K562 (cell line): ENCODE data around the gene MDH1B.

Experiments
- CTCF ChIP-seq, 3 experiments: IDR thresholded peaks in 2 of 3; conservative IDR thresholded peaks in 1 of 3; 2 replicates each; pipeline ENCODE4 v1.5.1; 2011 to 2012; ENCODE audit warnings: low read length in 3 of 3, mild to moderate bottlenecking in 3 of 3, control low read depth in 2 of 3, improper control_type of control experiment in 1 of 3, inconsistent platforms in 1 of 3, low read depth in 1 of 3, mixed read lengths in 1 of 3, moderate library complexity in 1 of 3; ENCODE audit not compliant: insufficient read depth in 2 of 3
- GABPA ChIP-seq: fragments of 200-800 bp; sonication (Bioruptor generic); conservative IDR thresholded peaks from 2 replicates; pipeline ENCODE4 v1.6.1; 2016; ENCODE audit warnings: low read depth, missing genetic modification characterization, missing compliant biosample characterization
- HDGF ChIP-seq: fragments of 450-650 bp; IDR thresholded peaks from 2 replicates; pipeline ENCODE4 v1.6.1; 2016
- NFIC ChIP-seq: fragments of 450-650 bp; IDR thresholded peaks from 2 replicates; pipeline ENCODE4 v1.6.1; 2017; ENCODE audit warnings: mild to moderate bottlenecking, inconsistent platforms
- PKNOX1 ChIP-seq: fragments of 450-650 bp; IDR thresholded peaks from 2 replicates; pipeline ENCODE4 v1.6.1; 2016
- POLR2A ChIP-seq: fragments of 450-650 bp; conservative IDR thresholded peaks from 2 replicates; pipeline ENCODE4 v1.6.1; 2016
- REST ChIP-seq, 2 experiments: fragments of 450-650 bp; formaldehyde crosslinking in 1 of 2; IDR thresholded peaks; 2 replicates each; pipeline versions ENCODE4 v1.4.0 to v1.6.1; 2014 to 2020; ENCODE audit warnings: mild to moderate bottlenecking in 2 of 2, borderline replicate concordance in 1 of 2, low read depth in 1 of 2
- SMARCA5 ChIP-seq: fragments of 450-650 bp; IDR thresholded peaks from 2 replicates; pipeline ENCODE4 v1.6.1; 2016
- ZNF518B ChIP-seq: fragments of 250-450 bp; sonication (Bioruptor Pico); IDR thresholded peaks from 2 replicates; pipeline ENCODE4 v1.5.0; 2021; ENCODE audit warnings: mild to moderate bottlenecking, moderate library complexity

- TF ChIP-seq SMARCA5 (no peak), ZNF518B (CRISPR knock-in tag) (no peak), CTCF (IDR thresholded peaks at IDR 0.05 in 2 of 3, conservative IDR thresholded peaks at IDR 0.05 in 1 of 3; ENCODE audit: insufficient read depth in 2 of 3, low read depth in 1 of 3, low read length in 3 of 3) (no peak), GABPA (no peak), POLR2A (no peak), NFIC (no peak), REST (IDR thresholded peaks at IDR 0.05; ENCODE audit: borderline replicate concordance) (no peak), REST (CRISPR knock-in tag; IDR thresholded peaks at IDR 0.05; ENCODE audit: low read depth) (no peak), HDGF (no peak), PKNOX1 (no peak)
These were observed 76.7 kb downstream of the MDH1B start for GRCh38 chr2:206688453-206688852.
